H7 (cell line): ENCODE data around the gene VHLL. TPM values are rescaled to one million over a fixed set of nuclear protein-coding genes. Genes with fewer than 3 reads are reported as not detected.

ENCODE experiments used
- DNase-seq: peaks from one replicate; pipeline ENCODE4 v3.0.0; 2012
- H3K27me3 ChIP-seq: 2 replicates; pipeline ENCODE4 v1.6.0; 2011; ENCODE audit warnings: mild to moderate bottlenecking, low read length; ENCODE audit not compliant: control insufficient read depth, insufficient read depth
- H3K36me3 ChIP-seq: replicated peaks from 2 replicates; pipeline ENCODE4 v1.5.1; 2011; ENCODE audit warnings: low read length; ENCODE audit not compliant: control insufficient read depth, insufficient read depth
- H3K4me3 ChIP-seq: 2 replicates; pipeline ENCODE4 v1.5.1; 2011; ENCODE audit warnings: low read depth, mild to moderate bottlenecking, control low read depth, low read length, moderate library complexity; ENCODE audit not compliant: insufficient read depth
- total RNA-seq: library from RNA; depleted of rRNA; stranded (reverse); fragments of >200 nt; shearing (Covaris generic); gene quantifications from 2 replicates; pipeline ENCODE4 v1.2.3, GENCODE V29; 2014; rRNA removed

Gene VHLL
- total RNA-seq, 1 experiment from 2014 or later, result not detected

DNA sequence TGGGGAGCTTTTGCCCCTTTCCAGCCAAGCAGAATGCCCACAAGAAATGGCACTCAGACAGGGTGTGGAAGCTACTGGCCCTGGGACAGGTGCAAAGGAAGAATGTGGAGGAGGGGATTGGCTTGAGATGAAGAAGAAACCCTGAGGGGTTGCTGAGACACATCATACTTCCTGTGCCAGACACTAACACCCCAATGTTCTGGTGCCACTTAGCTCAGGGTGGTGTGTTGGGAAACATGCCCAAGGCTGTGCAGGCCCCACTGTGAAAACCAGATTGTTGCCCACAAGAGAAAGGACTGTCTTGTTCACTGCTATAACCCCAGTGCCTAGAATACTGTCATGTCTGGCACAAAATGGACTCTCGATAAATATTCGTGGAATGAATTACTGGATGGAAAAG, 41.4 kb downstream of the VHLL start:
- H3K4me3 ChIP-seq, result no peak overlapping the region
- H3K27me3 ChIP-seq, result no peaks in the 10 kb centered on the region
- DNase-seq, result no peak
- peaks cover 55% of the 10 kb centered on the region for H3K36me3 ChIP-seq

- DNase-seq, result no peak
- Histone ChIP-seq H3K27me3 (no peaks in the 10 kb centered on the region), H3K36me3 (peaks cover 47% of the 10 kb centered on the region), H3K4me3 (no peak overlapping the region)
Measured at GRCh38 chr1:156253634-156254033, 45.5 kb downstream of the VHLL start.

DNA sequence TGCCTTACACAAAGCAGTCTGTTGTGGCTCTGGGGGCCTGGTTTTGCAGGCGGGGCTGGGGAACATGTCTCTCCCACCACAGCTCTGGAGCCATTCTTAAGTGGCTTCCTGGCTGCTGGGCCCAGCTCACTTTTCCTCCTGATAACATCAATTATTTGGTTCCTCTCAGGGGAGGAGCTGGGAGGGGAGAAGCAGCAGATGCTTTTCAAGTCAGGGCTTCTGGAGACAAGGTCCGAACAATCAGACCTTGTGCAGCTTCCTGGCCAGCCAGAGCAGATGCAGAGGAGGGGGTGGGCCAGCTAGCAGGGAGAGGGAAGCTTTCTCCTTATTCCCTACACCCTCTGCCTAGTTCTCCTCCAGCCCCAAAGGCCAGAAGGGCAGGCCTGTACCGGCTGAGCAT, 47.6 kb downstream of the VHLL start:
- H3K27me3 ChIP-seq, result no peaks in the 10 kb centered on the region
- no peak for DNase-seq
- H3K4me3 ChIP-seq, result no peak overlapping the region
- H3K36me3 ChIP-seq, result peaks cover 36% of the 10 kb centered on the region

DNA sequence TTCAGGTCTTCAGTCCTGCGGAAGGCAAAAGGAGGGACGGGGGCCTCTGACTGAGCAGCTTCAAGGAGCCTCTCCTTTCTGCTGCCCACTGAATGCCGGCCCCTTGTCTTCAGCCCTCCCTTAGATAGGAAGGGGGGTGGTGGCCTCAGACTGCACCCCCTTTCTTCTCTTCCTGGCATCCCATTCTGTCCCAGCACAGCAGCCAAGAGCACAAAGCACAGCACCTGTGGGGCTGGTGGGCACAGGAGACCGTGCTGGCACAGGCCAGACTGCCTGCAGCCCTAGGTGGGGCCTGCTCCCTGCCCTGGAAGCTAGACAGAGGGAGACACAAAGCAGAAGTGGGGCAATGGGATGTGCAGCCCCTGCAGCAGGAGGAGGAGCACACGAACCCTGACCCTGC, 49.5 kb downstream of the VHLL start:
- H3K27me3 ChIP-seq, result no peaks in the 10 kb centered on the region
- DNase-seq, result no peak
- H3K4me3 ChIP-seq, result no peak overlapping the region
- peaks cover 35% of the 10 kb centered on the region for H3K36me3 ChIP-seq

Other genes with a start within 250 kb of the VHLL start
- 64.6 and 66.3 TPM in 2 replicates for gene UBQLN4, start 245.5 kb downstream of the VHLL start, total RNA-seq
- 58.0 and 74.1 TPM in 2 replicates for gene LAMTOR2, start 244.5 kb downstream of the VHLL start, total RNA-seq
- gene RAB25, start 238.1 kb downstream of the VHLL start, total RNA-seq, result 18.3 and 27.6 TPM in 2 replicates
- gene MEX3A, start 216.8 kb downstream of the VHLL start, total RNA-seq, result 52.7 and 65.2 TPM in 2 replicates
- gene LMNA, start 184.6 kb downstream of the VHLL start, total RNA-seq, result 101 and 119 TPM in 2 replicates
- 10.3 and 15.8 TPM in 2 replicates for gene SEMA4A, start 145.7 kb downstream of the VHLL start, total RNA-seq
- gene SLC25A44, start 105.2 kb downstream of the VHLL start, total RNA-seq, result 31.9 and 33.2 TPM in 2 replicates
- gene PMF1, start 86.3 kb downstream of the VHLL start, total RNA-seq, result 286 and 290 TPM in 2 replicates
- 1.4 and 2.7 TPM in 2 replicates for gene BGLAP, start 57.1 kb downstream of the VHLL start, total RNA-seq
- gene PAQR6, start 51.3 kb downstream of the VHLL start, total RNA-seq, result 6.1 and 11.5 TPM in 2 replicates
- gene SMG5, start 16.5 kb downstream of the VHLL start, total RNA-seq, result 216 and 232 TPM in 2 replicates
- 2.3 and 3.1 TPM in 2 replicates for gene TMEM79, start 15.0 kb downstream of the VHLL start, total RNA-seq
- 106 and 120 TPM in 2 replicates for gene GLMP, start 3.6 kb downstream of the VHLL start, total RNA-seq
- gene CCT3, start 39.0 kb upstream of the VHLL start, total RNA-seq, result 826 and 946 TPM in 2 replicates
- gene TSACC, start 39.2 kb upstream of the VHLL start, total RNA-seq, result 2.2 and 3.5 TPM in 2 replicates
- 0.69 and 1.3 TPM in 2 replicates for gene RHBG, start 69.9 kb upstream of the VHLL start, total RNA-seq
- 14.2 TPM in 2 replicates for gene MEF2D, start 201.5 kb upstream of the VHLL start, total RNA-seq